Measurements from ENCODE around the gene CD300LD. TPM values are rescaled to one million over a fixed set of nuclear protein-coding genes. Genes with fewer than 3 reads are reported as not detected.

The CD300LD gene
- total and polyA plus RNA-seq, 10 of the 15 experiments (the other 5 are each of a cell fraction or from before 2014, with no cell fraction given) = not detected

DNA sequence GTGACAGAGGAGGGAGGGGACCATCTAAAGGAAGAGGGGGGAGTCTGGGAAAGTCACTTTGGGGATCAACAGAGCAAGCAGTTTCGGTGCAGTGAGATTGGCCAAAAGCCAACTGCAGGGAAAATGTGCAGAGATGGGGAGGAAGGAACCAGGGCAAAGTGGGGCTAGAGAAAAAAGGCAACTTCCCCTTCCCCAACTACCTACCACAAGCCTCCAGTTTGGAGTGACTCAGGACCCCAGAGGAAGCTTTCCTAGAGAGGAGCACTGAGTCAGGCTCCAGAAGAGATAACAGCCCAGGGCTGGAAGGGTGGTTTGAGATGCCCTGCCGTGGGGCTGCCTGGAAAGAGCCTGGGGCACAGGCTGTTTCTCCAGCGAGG lies 6.9 kb upstream of the CD300LD start (continued):
- TF ChIP-seq, protein P1, sequence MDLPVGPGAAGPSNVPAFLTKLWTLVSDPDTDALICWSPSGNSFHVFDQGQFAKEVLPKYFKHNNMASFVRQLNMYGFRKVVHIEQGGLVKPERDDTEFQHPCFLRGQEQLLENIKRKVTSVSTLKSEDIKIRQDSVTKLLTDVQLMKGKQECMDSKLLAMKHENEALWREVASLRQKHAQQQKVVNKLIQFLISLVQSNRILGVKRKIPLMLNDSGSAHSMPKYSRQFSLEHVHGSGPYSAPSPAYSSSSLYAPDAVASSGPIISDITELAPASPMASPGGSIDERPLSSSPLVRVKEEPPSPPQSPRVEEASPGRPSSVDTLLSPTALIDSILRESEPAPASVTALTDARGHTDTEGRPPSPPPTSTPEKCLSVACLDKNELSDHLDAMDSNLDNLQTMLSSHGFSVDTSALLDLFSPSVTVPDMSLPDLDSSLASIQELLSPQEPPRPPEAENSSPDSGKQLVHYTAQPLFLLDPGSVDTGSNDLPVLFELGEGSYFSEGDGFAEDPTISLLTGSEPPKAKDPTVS (IDR thresholded peaks at IDR 0.05; ENCODE audit: low read depth, low read length) = no peak
- TF ChIP-seq, protein P2, sequence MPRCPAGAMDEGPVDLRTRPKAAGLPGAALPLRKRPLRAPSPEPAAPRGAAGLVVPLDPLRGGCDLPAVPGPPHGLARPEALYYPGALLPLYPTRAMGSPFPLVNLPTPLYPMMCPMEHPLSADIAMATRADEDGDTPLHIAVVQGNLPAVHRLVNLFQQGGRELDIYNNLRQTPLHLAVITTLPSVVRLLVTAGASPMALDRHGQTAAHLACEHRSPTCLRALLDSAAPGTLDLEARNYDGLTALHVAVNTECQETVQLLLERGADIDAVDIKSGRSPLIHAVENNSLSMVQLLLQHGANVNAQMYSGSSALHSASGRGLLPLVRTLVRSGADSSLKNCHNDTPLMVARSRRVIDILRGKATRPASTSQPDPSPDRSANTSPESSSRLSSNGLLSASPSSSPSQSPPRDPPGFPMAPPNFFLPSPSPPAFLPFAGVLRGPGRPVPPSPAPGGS (IDR thresholded peaks at IDR 0.05; ENCODE audit: borderline replicate concordance, insufficient read depth, low read depth, low read length, poor library complexity, severe bottlenecking) = no peak
- TF ChIP-seq, protein P3, sequence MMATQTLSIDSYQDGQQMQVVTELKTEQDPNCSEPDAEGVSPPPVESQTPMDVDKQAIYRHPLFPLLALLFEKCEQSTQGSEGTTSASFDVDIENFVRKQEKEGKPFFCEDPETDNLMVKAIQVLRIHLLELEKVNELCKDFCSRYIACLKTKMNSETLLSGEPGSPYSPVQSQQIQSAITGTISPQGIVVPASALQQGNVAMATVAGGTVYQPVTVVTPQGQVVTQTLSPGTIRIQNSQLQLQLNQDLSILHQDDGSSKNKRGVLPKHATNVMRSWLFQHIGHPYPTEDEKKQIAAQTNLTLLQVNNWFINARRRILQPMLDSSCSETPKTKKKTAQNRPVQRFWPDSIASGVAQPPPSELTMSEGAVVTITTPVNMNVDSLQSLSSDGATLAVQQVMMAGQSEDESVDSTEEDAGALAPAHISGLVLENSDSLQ (IDR thresholded peaks at IDR 0.05) = no peak

DNA sequence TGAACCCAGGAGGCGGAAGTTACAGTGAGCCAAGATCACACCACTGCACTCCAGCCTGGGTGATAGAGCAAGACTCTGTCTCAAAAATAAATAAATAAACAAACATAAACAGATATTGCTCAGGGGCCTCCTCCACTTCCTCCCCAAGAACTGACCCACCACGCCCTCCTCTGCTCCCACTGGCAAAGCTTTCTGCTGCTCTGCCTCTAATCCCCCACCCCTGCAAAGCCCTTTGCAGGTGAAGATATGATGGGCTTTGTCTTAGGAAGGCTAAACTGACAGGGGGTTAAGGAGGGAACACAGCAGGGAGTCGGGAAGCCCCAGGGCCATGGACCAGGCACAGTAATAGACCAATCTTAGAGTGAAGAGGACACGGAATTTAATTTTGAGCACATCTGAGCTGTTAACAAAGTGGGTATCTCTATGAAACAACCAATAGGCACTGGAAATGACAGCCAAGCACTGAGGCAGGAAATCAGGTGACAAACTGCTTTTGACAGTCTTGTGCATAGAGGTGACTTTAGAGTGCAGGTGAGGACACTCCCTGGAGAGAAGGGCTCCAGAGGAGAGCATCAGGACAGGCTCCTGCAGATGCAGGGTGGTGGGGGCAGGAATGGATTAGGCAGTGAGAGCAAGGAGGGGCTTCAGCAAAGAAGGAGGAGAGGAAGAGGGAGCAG lies 6.4 kb upstream of the CD300LD start:
- Histone ChIP-seq H3K4me3 (no peak overlapping the region), H3K4me2 (ENCODE audit: control insufficient read depth, insufficient read depth) (no peak overlapping the region), H3K4me1 (ENCODE audit: control insufficient read depth, insufficient read depth, low read length) (no peaks in the 10 kb centered on the region; the same call in 1 of the 2 replicates), H3K9ac (ENCODE audit: control insufficient read depth, insufficient read depth, low read length) (no peak overlapping the region), H4K20me1 (ENCODE audit: control insufficient read depth, insufficient read depth) (no peaks in the 10 kb centered on the region; the same call in 1 of the 2 replicates), H3K79me2 (ENCODE audit: control insufficient read depth, insufficient read depth, low read length) (no peaks in the 10 kb centered on the region), H3K9me3 (replicated peaks; ENCODE audit: control insufficient read depth, insufficient read depth, low read length) (peaks cover 3% of the 10 kb centered on the region; the same call in 1 of the 3 replicates), H2AFZ (ENCODE audit: control insufficient read depth, low read depth, low read length) (no peak overlapping the region), H3K27ac (ENCODE audit: control insufficient read depth, insufficient read depth) (no peak overlapping the region), H3K36me3 (ENCODE audit: control insufficient read depth in 2 of 2, insufficient read depth in 2 of 2, low read length in 1 of 2) (no peaks in the 10 kb centered on the region), H3K27me3 (replicated peaks in 1 of 2; ENCODE audit: control insufficient read depth in 2 of 2, insufficient read depth in 2 of 2, low read length in 1 of 2) (peaks cover 2 to 4% of the 10 kb centered on the region in 2 experiments; a peak in 3 of 4 replicates)
- ATAC-seq = no peak
- DNase-seq (ENCODE audit: low read depth, low spot score) = no peak
- POLR2A ChIA-PET = no interaction called here
- no TSS peak for BruUV-seq (replicated peaks)
- WGBS (ENCODE audit: insufficient coverage, insufficient replicate concordance, low lambda C conversion rate, missing lambda C conversion rate) = 21% methylated on average over 4 of the region's 4 CpGs
- RAD21 ChIA-PET (ENCODE audit: unreplicated experiment) = no interaction called here
- in situ Hi-C loops (cut with MboI) (loop anchor here (5.0 kb wide), 1 partner anchor 221 kb away; no protein-coding TSS in a partner anchor), intact Hi-C loops (cut with micrococcal nuclease; ENCODE audit: unreplicated experiment) (no loop called here)
- SMC1A ChIA-PET (ENCODE audit: uncharacterized antibody, unreplicated experiment) = no interaction called here
- no peak for FAIRE-seq
- TF ChIP-seq ZNF207 (IDR thresholded peaks at IDR 0.05; ENCODE audit: borderline replicate concordance) (no peak), CEBPB (IDR thresholded peaks at IDR 0.05; ENCODE audit: borderline replicate concordance in 1 of 2, low read depth in 2 of 2, low read length in 2 of 2) (no peak), POLR2AphosphoS2 (IDR thresholded peaks at IDR 0.05; ENCODE audit: low read depth, low read length) (no peak), MYB (IDR thresholded peaks at IDR 0.05; ENCODE audit: borderline replicate concordance, low read depth, low read length) (no peak), HDGF (IDR thresholded peaks at IDR 0.05) (no peak), PML (IDR thresholded peaks at IDR 0.05; ENCODE audit: low read length) (no peak)
- TF ChIP-seq, protein P4, sequence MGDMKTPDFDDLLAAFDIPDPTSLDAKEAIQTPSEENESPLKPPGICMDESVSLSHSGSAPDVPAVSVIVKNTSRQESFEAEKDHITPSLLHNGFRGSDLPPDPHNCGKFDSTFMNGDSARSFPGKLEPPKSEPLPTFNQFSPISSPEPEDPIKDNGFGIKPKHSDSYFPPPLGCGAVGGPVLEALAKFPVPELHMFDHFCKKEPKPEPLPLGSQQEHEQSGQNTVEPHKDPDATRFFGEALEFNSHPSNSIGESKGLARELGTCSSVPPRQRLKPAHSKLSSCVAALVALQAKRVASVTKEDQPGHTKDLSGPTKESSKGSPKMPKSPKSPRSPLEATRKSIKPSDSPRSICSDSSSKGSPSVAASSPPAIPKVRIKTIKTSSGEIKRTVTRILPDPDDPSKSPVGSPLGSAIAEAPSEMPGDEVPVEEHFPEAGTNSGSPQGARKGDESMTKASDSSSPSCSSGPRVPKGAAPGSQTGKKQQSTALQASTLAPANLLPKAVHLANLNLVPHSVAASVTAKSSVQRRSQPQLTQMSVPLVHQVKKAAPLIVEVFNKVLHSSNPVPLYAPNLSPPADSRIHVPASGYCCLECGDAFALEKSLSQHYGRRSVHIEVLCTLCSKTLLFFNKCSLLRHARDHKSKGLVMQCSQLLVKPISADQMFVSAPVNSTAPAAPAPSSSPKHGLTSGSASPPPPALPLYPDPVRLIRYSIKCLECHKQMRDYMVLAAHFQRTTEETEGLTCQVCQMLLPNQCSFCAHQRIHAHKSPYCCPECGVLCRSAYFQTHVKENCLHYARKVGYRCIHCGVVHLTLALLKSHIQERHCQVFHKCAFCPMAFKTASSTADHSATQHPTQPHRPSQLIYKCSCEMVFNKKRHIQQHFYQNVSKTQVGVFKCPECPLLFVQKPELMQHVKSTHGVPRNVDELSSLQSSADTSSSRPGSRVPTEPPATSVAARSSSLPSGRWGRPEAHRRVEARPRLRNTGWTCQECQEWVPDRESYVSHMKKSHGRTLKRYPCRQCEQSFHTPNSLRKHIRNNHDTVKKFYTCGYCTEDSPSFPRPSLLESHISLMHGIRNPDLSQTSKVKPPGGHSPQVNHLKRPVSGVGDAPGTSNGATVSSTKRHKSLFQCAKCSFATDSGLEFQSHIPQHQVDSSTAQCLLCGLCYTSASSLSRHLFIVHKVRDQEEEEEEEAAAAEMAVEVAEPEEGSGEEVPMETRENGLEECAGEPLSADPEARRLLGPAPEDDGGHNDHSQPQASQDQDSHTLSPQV (IDR thresholded peaks at IDR 0.05) = no peak
- TF ChIP-seq, protein P5, sequence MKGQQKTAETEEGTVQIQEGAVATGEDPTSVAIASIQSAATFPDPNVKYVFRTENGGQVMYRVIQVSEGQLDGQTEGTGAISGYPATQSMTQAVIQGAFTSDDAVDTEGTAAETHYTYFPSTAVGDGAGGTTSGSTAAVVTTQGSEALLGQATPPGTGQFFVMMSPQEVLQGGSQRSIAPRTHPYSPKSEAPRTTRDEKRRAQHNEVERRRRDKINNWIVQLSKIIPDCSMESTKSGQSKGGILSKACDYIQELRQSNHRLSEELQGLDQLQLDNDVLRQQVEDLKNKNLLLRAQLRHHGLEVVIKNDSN (IDR thresholded peaks at IDR 0.05; ENCODE audit: borderline replicate concordance, extremely low read length, insufficient read depth, low read depth, low read length) = no peak
- CTCF ChIA-PET = interaction anchor here (1.4 to 1.5 kb wide), 2 partner anchors 32 to 67 kb away, joined by 5 to 6 read pairs; no protein-coding TSS in a partner anchor

All from GM12878 (cell line).